ENCODE data around the gene MAPKAP1.

- TF ChIP-seq EZH2 (IDR thresholded peaks at IDR 0.05; ENCODE audit: borderline replicate concordance, low read length) (no peak), CTCF (IDR thresholded peaks at IDR 0.05; ENCODE audit: low read length) (no peak)
These were observed 191.7 kb downstream of the MAPKAP1 start for GRCh38 chr9:125515281-125515680.
